Measurements from ENCODE around the gene MYO3B.

GRCh38 chr2:170375192-170375591 lies 197.2 kb downstream of the MYO3B start:
- TF ChIP-seq POLR2A (IDR thresholded peaks at IDR 0.05; ENCODE audit: low read depth, low read length) = no peak
- TF ChIP-seq POLR2AphosphoS5 (IDR thresholded peaks at IDR 0.05; ENCODE audit: low read depth, low read length) = no peak

All from GM12891 (cell line).